OCI-LY7 (cell line): ENCODE results near the gene CD28.

Experiments
- EZH2phosphoT487 ChIP-seq: fragments of 200-600 bp; sonication (generic); IDR thresholded peaks from 2 replicates; pipeline ENCODE4 v1.6.1; 2018; ENCODE audit warnings: low read depth, borderline replicate concordance, mild to moderate bottlenecking, mixed run types, antibody characterized with exemption, low read length, moderate library complexity, mixed read lengths
- TF ChIP-seq, protein P1 (sequence below): fragments of 200-600 bp; sonication (generic); conservative IDR thresholded peaks from 2 replicates; pipeline ENCODE4 v1.5.1; 2014; ENCODE audit warnings: mild to moderate bottlenecking, antibody characterized with exemption, low read length, moderate library complexity, mixed read lengths

DNA sequence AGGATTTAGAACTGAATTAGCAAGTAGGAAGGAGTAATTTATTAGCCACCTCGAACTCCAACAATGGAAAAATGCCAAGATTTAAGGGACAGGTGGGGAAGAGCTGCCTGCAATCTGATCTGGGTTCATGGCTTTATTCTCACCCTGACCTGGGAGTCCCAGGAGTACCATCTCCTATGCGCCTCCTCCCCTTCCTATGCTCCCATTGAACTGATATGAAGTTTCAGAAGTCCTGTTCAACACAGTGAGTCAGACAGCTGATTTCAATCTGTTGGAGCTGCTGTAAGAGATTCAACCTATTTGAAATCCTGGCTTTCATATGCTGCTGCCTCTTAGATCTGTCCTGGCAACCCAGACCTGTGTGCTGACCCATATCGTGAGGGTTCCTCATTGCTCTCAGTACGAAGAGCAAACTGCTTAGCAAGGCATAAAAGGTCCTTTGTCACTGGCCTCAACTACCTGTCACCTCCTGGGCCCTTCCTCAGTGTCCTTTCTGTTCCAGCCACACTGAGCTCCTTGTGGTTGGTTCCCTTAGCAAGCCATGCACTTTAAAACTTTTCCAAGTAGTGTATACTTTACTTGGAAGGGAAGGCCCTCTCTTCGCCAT, 15.9 kb upstream of the CD28 start:
- TF ChIP-seq, protein P1, sequence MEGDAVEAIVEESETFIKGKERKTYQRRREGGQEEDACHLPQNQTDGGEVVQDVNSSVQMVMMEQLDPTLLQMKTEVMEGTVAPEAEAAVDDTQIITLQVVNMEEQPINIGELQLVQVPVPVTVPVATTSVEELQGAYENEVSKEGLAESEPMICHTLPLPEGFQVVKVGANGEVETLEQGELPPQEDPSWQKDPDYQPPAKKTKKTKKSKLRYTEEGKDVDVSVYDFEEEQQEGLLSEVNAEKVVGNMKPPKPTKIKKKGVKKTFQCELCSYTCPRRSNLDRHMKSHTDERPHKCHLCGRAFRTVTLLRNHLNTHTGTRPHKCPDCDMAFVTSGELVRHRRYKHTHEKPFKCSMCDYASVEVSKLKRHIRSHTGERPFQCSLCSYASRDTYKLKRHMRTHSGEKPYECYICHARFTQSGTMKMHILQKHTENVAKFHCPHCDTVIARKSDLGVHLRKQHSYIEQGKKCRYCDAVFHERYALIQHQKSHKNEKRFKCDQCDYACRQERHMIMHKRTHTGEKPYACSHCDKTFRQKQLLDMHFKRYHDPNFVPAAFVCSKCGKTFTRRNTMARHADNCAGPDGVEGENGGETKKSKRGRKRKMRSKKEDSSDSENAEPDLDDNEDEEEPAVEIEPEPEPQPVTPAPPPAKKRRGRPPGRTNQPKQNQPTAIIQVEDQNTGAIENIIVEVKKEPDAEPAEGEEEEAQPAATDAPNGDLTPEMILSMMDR = no peak
- no peak for TF ChIP-seq EZH2phosphoT487
